OCI-LY1 (cell line): ENCODE measurements around the gene C3orf22.

Experiments
- H2AFZ ChIP-seq: fragments of 200-600 bp; sonication (generic), shearing (Covaris generic); 2 replicates; pipeline ENCODE4 v1.6.0; 2014; ENCODE audit warnings: antibody characterized with exemption, mild to moderate bottlenecking, low read length
- H3F3A ChIP-seq: fragments of 200-600 bp; sonication (generic), shearing (Covaris generic); 2 replicates; pipeline ENCODE4 v1.6.0; 2014; ENCODE audit warnings: mild to moderate bottlenecking, antibody characterized with exemption, low read length, moderate library complexity; ENCODE audit not compliant: insufficient read depth
- H3K27ac ChIP-seq: fragments of 200-600 bp; sonication (generic); 2 replicates; pipeline ENCODE4 v1.5.1; 2014; ENCODE audit warnings: low read length, mixed run types, mild to moderate bottlenecking, low read depth; ENCODE audit not compliant: poor library complexity, severe bottlenecking
- H3K27me3 ChIP-seq: fragments of 200-600 bp; sonication (generic); 2 replicates; pipeline ENCODE4 v1.6.0; 2014; ENCODE audit warnings: antibody characterized with exemption, mild to moderate bottlenecking, low read length, moderate library complexity; ENCODE audit not compliant: insufficient read depth
- H3K36me3 ChIP-seq: fragments of 200-600 bp; sonication (generic); 2 replicates; pipeline ENCODE4 v1.6.1; 2014; ENCODE audit warnings: mild to moderate bottlenecking, antibody characterized with exemption, low read length, moderate library complexity, mixed read lengths; ENCODE audit not compliant: insufficient read depth
- H3K4me1 ChIP-seq: fragments of 200-600 bp; sonication (generic); 2 replicates; pipeline ENCODE4 v1.5.1; 2014; ENCODE audit warnings: mild to moderate bottlenecking, low read length, moderate library complexity; ENCODE audit not compliant: insufficient read depth, severe bottlenecking
- H3K4me2 ChIP-seq: fragments of 200-600 bp; sonication (generic), shearing (Covaris generic); 2 replicates; pipeline ENCODE4 v1.6.1; 2014; ENCODE audit warnings: low read length
- H3K4me3 ChIP-seq: fragments of 200-600 bp; sonication (generic); 2 replicates; pipeline ENCODE4 v1.5.1; 2014; ENCODE audit warnings: low read length, low read depth, mild to moderate bottlenecking, mixed read lengths; ENCODE audit not compliant: poor library complexity, severe bottlenecking
- H3K79me2 ChIP-seq: fragments of 200-600 bp; shearing (Covaris generic); 2 replicates; pipeline ENCODE4 v1.6.1; 2016; ENCODE audit warnings: mixed run types, low read length, mixed read lengths; ENCODE audit not compliant: insufficient read depth
- H3K9ac ChIP-seq: fragments of 200-600 bp; sonication (generic), shearing (Covaris generic); 2 replicates; pipeline ENCODE4 v1.6.1; 2014; ENCODE audit warnings: mild to moderate bottlenecking, low read length, mixed read lengths
- H3K9me2 ChIP-seq: fragments of 200-600 bp; sonication (generic), shearing (Covaris generic); 2 replicates; pipeline ENCODE4 v1.6.1; 2014; ENCODE audit warnings: low read depth, mild to moderate bottlenecking, low read length, mixed read lengths
- H3K9me3 ChIP-seq: fragments of 200-600 bp; shearing (Covaris generic); 2 replicates; pipeline ENCODE4 v1.6.1; 2014; ENCODE audit warnings: low read length, mixed read lengths
- H4K20me1 ChIP-seq: fragments of 200-600 bp; sonication (generic), shearing (Covaris generic); 2 replicates; pipeline ENCODE4 v1.6.0; 2016; ENCODE audit warnings: mild to moderate bottlenecking, low read length; ENCODE audit not compliant: insufficient read depth
- EZH2 ChIP-seq: fragments of 200-600 bp; sonication (generic), shearing (Covaris generic); IDR thresholded peaks from 2 replicates; pipeline ENCODE4 v1.8.0; 2017; ENCODE audit warnings: borderline replicate concordance, mixed run types, mild to moderate bottlenecking, antibody characterized with exemption, low read length, moderate library complexity, mixed read lengths
- TF ChIP-seq, protein P1 (sequence below): fragments of 200-600 bp; sonication (generic), shearing (Covaris generic); IDR thresholded peaks from 2 replicates; pipeline ENCODE4 v1.5.1; 2017; ENCODE audit warnings: mild to moderate bottlenecking, antibody characterized with exemption, low read length, moderate library complexity, mixed read lengths

Gene C3orf22

GRCh38 chr3:126552688-126553283, 5.9 kb downstream of the C3orf22 start:
- Histone ChIP-seq H3K27ac (no peak overlapping the region), H3K4me3 (no peak overlapping the region), H3K4me2 (no peak overlapping the region), H2AFZ (no peak overlapping the region), H3K27me3 (no peaks in the 10 kb centered on the region), H4K20me1 (no peaks in the 10 kb centered on the region), H3K4me1 (no peaks in the 10 kb centered on the region), H3K9me2 (no peaks in the 10 kb centered on the region), H3F3A (no peaks in the 10 kb centered on the region), H3K79me2 (no peaks in the 10 kb centered on the region), H3K9ac (no peak overlapping the region), H3K9me3 (no peaks in the 10 kb centered on the region), H3K36me3 (no peaks in the 10 kb centered on the region)
- TF ChIP-seq, protein P1, sequence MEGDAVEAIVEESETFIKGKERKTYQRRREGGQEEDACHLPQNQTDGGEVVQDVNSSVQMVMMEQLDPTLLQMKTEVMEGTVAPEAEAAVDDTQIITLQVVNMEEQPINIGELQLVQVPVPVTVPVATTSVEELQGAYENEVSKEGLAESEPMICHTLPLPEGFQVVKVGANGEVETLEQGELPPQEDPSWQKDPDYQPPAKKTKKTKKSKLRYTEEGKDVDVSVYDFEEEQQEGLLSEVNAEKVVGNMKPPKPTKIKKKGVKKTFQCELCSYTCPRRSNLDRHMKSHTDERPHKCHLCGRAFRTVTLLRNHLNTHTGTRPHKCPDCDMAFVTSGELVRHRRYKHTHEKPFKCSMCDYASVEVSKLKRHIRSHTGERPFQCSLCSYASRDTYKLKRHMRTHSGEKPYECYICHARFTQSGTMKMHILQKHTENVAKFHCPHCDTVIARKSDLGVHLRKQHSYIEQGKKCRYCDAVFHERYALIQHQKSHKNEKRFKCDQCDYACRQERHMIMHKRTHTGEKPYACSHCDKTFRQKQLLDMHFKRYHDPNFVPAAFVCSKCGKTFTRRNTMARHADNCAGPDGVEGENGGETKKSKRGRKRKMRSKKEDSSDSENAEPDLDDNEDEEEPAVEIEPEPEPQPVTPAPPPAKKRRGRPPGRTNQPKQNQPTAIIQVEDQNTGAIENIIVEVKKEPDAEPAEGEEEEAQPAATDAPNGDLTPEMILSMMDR: no peak
- TF ChIP-seq EZH2: no peak

GRCh38 chr3:126551839-126552687, 6.7 kb downstream of the C3orf22 start:
- no peaks in the 10 kb centered on the region for H3K4me1 ChIP-seq
- H3K27me3 ChIP-seq: no peaks in the 10 kb centered on the region
- H3K4me2 ChIP-seq: no peak overlapping the region
- H4K20me1 ChIP-seq: no peaks in the 10 kb centered on the region
- H3K4me3 ChIP-seq: no peak overlapping the region
- H3K27ac ChIP-seq: no peak overlapping the region
- H3K9ac ChIP-seq: no peak overlapping the region
- no peaks in the 10 kb centered on the region for H3K9me3 ChIP-seq
- H3K9me2 ChIP-seq: no peaks in the 10 kb centered on the region
- TF ChIP-seq, protein P1: no peak
- TF ChIP-seq EZH2: no peak
- no peak overlapping the region for H2AFZ ChIP-seq
- no peaks in the 10 kb centered on the region for H3K79me2 ChIP-seq
- H3F3A ChIP-seq: no peaks in the 10 kb centered on the region
- no peaks in the 10 kb centered on the region for H3K36me3 ChIP-seq

DNA sequence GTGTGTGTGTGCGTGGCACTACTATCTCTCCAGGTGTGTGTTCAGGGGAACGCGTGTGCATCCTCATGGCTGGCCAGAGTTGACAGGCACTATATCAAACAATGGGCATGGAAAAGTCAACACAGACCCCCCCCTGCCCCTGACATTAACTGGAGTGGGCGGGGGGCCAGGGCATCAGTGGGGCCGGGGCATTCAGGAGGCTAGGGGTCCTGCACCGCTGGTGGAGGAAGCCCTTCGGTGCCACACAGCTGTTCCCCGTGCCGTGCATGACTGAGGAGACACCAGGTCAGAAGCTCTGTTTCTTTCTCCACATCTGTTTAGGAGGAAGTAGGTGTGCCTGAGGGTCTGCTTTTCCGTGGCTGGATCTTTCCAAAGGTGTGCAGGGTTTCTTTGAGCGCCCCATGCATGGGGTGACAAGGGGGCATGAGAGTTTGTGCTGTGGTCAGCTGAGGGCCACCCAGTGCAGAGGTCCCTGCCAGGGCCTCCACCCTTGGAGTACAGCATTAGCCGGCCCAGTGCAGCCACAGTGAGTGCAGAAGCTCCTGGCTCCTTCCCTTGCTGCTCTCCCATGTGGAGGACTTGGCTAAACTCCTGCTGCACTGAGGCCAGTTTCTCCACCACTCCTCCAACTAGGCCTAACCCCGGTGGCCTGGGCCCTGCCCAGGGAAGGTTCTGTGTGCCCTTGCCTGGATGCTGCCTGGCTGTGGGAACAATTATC, 7.5 kb downstream of the C3orf22 start:
- no peak overlapping the region for H3K4me3 ChIP-seq
- TF ChIP-seq, protein P1: no peak
- no peak for TF ChIP-seq EZH2
- no peak overlapping the region for H3K27ac ChIP-seq
- no peaks in the 10 kb centered on the region for H3K4me1 ChIP-seq
- no peaks in the 10 kb centered on the region for H4K20me1 ChIP-seq
- H3K9ac ChIP-seq: no peak overlapping the region
- no peaks in the 10 kb centered on the region for H3K79me2 ChIP-seq
- H2AFZ ChIP-seq: no peak overlapping the region
- H3K9me3 ChIP-seq: no peaks in the 10 kb centered on the region
- no peak overlapping the region for H3K4me2 ChIP-seq
- no peaks in the 10 kb centered on the region for H3K36me3 ChIP-seq
- no peaks in the 10 kb centered on the region for H3K27me3 ChIP-seq
- H3K9me2 ChIP-seq: no peaks in the 10 kb centered on the region
- no peaks in the 10 kb centered on the region for H3F3A ChIP-seq
